Thyroid gland (tissue), 4 donors: Measurements from ENCODE around the gene DENND2D.

ENCODE experiments used
- CTCF ChIP-seq, 6 experiments: fragments of 200-600 bp in 3 of 6; fragments of 450-650 bp in 3 of 6; sonication (generic) in 3 of 6; IDR thresholded peaks; one replicate each; pipeline ENCODE4 v1.5.1; 2016 to 2019; ENCODE audit warnings: antibody characterized with exemption in 6 of 6, mild to moderate bottlenecking in 2 of 6, inconsistent platforms in 1 of 6, moderate library complexity in 1 of 6
- POLR2A ChIP-seq, 2 donors: fragments of 450-650 bp; IDR thresholded peaks; one replicate each; pipeline ENCODE4 v1.6.1; 2017; ENCODE audit warnings: antibody characterized with exemption in 2 of 2, mild to moderate bottlenecking in 2 of 2, moderate library complexity in 1 of 2

- no peak for TF ChIP-seq CTCF (IDR thresholded peaks at IDR 0.05)
- no peak for TF ChIP-seq POLR2A (IDR thresholded peaks at IDR 0.05)
Measured at GRCh38 chr1:111175349-111175748, 25.1 kb downstream of the DENND2D start.
